K562 (cell line): ENCODE results near the gene AGAP3. TPM values are rescaled to one million over a fixed set of nuclear protein-coding genes. Genes with fewer than 3 reads are reported as not detected.

Experiments
- BCOR ChIP-seq: fragments of 450-650 bp; IDR thresholded peaks from 2 replicates; pipeline ENCODE4 v1.6.1; 2016
- polyA plus RNA-seq, 8 experiments: library from polyadenylated mRNA; depleted of rRNA in 4 of 8; stranded (reverse) in 5 of 8; unstranded in 3 of 8; fragments of >200 nt; fragmentation: Nextera tagmentation in 2 of 8; fragmentation: Illumina TruSeq in 1 of 8; extraction: Ambion mirVana in 2 of 8; extraction: Trizol in 1 of 8; gene quantifications; 2 replicates each; pipeline versions ENCODE4 v1.2.1 to v1.2.3, GENCODE V29; 2011 to 2014; ENCODE audit warnings: inconsistent platforms in 1 of 8, missing spikeins in 1 of 8
- total RNA-seq, 7 experiments: library from RNA; depleted of rRNA in 6 of 7; stranded (reverse); fragments of >200 nt in 6 of 7; fragmentation: Illumina TruSeq in 2 of 7; extraction: Trizol in 2 of 7; gene quantifications; 2 replicates each; pipeline versions ENCODE4 v1.2.1 to v1.2.3, GENCODE V29; 2011 to 2021; ENCODE audit warnings: low replicate concordance in 1 of 7
- TF ChIP-seq, protein P1 (sequence below), 2 experiments: fragments of 450-650 bp; formaldehyde crosslinking in 1 of 2; IDR thresholded peaks; 2 replicates each; pipeline versions ENCODE4 v1.4.0 to v1.6.1; 2014 to 2020; ENCODE audit warnings: mild to moderate bottlenecking in 2 of 2, borderline replicate concordance in 1 of 2, low read depth in 1 of 2
- TF ChIP-seq, protein P2 (sequence below), 2 experiments: fragments of 450-650 bp in 1 of 2; sonication (generic) in 1 of 2; formaldehyde crosslinking in 1 of 2; IDR thresholded peaks; 2 replicates each; pipeline versions ENCODE4 v1.7.1 to v1.9.0; 2016 to 2022; ENCODE audit warnings: inconsistent platforms in 1 of 2, mild to moderate bottlenecking in 1 of 2, missing genetic modification reagents in 1 of 2

Gene AGAP3
- total and polyA plus RNA-seq, 9 of the 15 experiments (the other 6 are each of a cell fraction or from before 2014, with no cell fraction given): 3.4 to 208 (median 62.2) TPM

DNA sequence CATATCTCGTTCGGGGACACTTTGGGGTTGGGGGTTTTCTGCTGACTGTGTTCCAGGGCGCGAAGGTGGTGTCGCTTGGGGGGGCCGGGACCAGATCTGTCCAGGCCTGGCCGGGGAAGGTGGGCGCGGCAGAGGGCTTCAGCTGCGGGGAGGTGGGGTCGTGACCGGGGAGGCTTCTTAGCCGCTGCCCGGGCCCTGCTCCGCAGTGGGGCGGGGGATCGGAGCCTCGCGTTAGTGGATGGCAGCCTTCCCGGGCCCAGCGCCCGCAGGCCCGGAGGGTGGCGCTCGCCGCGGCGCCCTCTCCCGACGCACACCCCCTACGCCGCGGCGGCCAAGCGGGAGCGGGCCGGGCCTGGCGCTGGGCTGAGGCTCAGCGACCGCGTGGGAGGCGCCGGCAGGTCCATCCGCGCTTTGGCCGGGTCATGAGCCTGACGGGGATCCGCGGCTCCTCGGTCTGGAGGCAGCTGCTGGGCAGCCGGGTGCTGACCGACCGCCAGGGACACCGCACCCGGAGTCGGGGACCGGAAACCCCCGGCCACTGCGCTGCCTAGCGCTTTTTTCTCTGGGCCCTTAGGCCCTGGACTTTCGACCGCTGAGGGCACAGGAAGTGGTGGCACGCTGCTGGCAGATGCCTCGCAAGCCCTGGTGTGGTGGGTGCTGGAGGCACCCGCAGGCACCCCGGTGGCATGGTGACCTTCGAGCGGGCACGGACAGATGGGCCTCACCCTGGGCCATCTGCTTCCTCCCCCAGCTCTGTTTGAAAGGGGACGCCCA is 1.2 kb downstream of the AGAP3 start (continued):
- TF ChIP-seq, protein P1, sequence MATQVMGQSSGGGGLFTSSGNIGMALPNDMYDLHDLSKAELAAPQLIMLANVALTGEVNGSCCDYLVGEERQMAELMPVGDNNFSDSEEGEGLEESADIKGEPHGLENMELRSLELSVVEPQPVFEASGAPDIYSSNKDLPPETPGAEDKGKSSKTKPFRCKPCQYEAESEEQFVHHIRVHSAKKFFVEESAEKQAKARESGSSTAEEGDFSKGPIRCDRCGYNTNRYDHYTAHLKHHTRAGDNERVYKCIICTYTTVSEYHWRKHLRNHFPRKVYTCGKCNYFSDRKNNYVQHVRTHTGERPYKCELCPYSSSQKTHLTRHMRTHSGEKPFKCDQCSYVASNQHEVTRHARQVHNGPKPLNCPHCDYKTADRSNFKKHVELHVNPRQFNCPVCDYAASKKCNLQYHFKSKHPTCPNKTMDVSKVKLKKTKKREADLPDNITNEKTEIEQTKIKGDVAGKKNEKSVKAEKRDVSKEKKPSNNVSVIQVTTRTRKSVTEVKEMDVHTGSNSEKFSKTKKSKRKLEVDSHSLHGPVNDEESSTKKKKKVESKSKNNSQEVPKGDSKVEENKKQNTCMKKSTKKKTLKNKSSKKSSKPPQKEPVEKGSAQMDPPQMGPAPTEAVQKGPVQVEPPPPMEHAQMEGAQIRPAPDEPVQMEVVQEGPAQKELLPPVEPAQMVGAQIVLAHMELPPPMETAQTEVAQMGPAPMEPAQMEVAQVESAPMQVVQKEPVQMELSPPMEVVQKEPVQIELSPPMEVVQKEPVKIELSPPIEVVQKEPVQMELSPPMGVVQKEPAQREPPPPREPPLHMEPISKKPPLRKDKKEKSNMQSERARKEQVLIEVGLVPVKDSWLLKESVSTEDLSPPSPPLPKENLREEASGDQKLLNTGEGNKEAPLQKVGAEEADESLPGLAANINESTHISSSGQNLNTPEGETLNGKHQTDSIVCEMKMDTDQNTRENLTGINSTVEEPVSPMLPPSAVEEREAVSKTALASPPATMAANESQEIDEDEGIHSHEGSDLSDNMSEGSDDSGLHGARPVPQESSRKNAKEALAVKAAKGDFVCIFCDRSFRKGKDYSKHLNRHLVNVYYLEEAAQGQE (IDR thresholded peaks at IDR 0.05; ENCODE audit: borderline replicate concordance): peak; percentile 49; the same call in 1 of the 2 replicates
- TF ChIP-seq, protein P1 (CRISPR knock-in tag; IDR thresholded peaks at IDR 0.05; ENCODE audit: low read depth): 0 out of 2 replicates have a peak, but pooled peaks have one; percentile 12
- TF ChIP-seq, protein P2, sequence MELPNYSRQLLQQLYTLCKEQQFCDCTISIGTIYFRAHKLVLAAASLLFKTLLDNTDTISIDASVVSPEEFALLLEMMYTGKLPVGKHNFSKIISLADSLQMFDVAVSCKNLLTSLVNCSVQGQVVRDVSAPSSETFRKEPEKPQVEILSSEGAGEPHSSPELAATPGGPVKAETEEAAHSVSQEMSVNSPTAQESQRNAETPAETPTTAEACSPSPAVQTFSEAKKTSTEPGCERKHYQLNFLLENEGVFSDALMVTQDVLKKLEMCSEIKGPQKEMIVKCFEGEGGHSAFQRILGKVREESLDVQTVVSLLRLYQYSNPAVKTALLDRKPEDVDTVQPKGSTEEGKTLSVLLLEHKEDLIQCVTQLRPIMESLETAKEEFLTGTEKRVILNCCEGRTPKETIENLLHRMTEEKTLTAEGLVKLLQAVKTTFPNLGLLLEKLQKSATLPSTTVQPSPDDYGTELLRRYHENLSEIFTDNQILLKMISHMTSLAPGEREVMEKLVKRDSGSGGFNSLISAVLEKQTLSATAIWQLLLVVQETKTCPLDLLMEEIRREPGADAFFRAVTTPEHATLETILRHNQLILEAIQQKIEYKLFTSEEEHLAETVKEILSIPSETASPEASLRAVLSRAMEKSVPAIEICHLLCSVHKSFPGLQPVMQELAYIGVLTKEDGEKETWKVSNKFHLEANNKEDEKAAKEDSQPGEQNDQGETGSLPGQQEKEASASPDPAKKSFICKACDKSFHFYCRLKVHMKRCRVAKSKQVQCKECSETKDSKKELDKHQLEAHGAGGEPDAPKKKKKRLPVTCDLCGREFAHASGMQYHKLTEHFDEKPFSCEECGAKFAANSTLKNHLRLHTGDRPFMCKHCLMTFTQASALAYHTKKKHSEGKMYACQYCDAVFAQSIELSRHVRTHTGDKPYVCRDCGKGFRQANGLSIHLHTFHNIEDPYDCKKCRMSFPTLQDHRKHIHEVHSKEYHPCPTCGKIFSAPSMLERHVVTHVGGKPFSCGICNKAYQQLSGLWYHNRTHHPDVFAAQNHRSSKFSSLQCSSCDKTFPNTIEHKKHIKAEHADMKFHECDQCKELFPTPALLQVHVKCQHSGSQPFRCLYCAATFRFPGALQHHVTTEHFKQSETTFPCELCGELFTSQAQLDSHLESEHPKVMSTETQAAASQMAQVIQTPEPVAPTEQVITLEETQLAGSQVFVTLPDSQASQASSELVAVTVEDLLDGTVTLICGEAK (IDR thresholded peaks at IDR 0.05): peak; percentile 20; the same call in 1 of the 2 replicates
- TF ChIP-seq, protein P2 (CRISPR knock-in tag; IDR thresholded peaks at IDR 0.05): no peak
- TF ChIP-seq BCOR: 0 out of 2 replicates have a peak, but pooled peaks have one; percentile 29
